Measurements from ENCODE around the gene ARL5B. TPM values are rescaled to one million over a fixed set of nuclear protein-coding genes. Genes with fewer than 3 reads are reported as not detected.

The ARL5B gene
- total and polyA plus RNA-seq, 2 of the 8 experiments (the other 6 are each of a cell fraction or from before 2014, with no cell fraction given): 8.4 to 52.1 TPM

DNA sequence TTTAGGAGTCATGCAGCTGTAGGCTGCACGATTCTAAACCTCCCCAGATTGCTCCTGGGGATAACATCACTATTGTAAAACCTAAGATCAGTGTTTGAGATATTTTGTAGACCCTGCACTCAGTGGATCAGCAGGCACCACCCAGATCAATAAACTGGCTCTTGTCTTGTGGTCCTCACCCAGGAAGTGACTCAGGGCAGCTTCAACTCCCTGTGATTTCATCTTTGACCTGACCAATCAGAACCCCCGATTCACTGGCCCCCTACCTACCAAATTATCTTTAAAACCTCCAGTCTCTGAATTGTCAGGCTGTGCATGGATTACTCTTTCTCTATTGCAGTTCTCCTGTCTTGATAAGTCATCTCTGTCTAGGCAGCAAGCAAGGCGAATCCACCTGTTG lies 25.7 kb downstream of the ARL5B start:
- Histone ChIP-seq H3K79me2 (ENCODE audit: control insufficient read depth in 1 of 2, insufficient read depth in 2 of 2, low read length in 2 of 2) (no peaks in the 10 kb centered on the region), H3K9me3 (ENCODE audit: insufficient read depth in 2 of 2, low read depth in 1 of 2, low read length in 1 of 2) (no peaks in the 10 kb centered on the region), H3K27ac (ENCODE audit: low read depth, low read length) (no peak overlapping the region), H3K18ac (ENCODE audit: extremely low read depth, low read length) (no peak overlapping the region), H2BK12ac (ENCODE audit: low read depth, low read length) (no peak overlapping the region), H4K91ac (replicated peaks; ENCODE audit: insufficient read length, low read length) (no peak overlapping the region), H2BK120ac (replicated peaks; ENCODE audit: low read depth, low read length) (no peak overlapping the region), H2BK15ac (ENCODE audit: low read length) (no peak overlapping the region), H3K4me2 (ENCODE audit: insufficient read depth in 1 of 2, low read depth in 2 of 2, low read length in 2 of 2) (no peak overlapping the region), H3K23me2 (ENCODE audit: low read depth, low read length) (no peaks in the 10 kb centered on the region), H3K14ac (ENCODE audit: insufficient read length) (no peak overlapping the region), H4K8ac (ENCODE audit: extremely low read depth, insufficient read depth, low read length) (no peak overlapping the region), H2AFZ (ENCODE audit: low read length) (no peak overlapping the region), H4K5ac (ENCODE audit: insufficient read length, low read depth, low read length) (no peak overlapping the region), H3K4ac (replicated peaks; ENCODE audit: insufficient read length, low read depth, low read length) (no peak overlapping the region), H3K27me3 (replicated peaks in 1 of 4; ENCODE audit: control insufficient read depth in 3 of 4, extremely low read depth in 1 of 4, insufficient read depth in 3 of 4, low read length in 3 of 4) (no peaks in the 10 kb centered on the region), H3K23ac (ENCODE audit: insufficient read length) (no peak overlapping the region), H2BK20ac (ENCODE audit: low read length) (no peak overlapping the region), H3K4me1 (replicated peaks in 1 of 4; ENCODE audit: control insufficient read depth in 3 of 4, insufficient read depth in 4 of 4, low read length in 3 of 4) (0 out of 7 replicates have a peak, but pooled peaks cover 0 to 2% (median under 1%) of the 10 kb centered on the region in 4 experiments), H3K79me1 (ENCODE audit: low read depth, low read length) (no peaks in the 10 kb centered on the region), H3K4me3 (ENCODE audit: extremely low read depth in 1 of 4, insufficient read depth in 2 of 4, low read depth in 3 of 4, low read length in 4 of 4) (no peak overlapping the region), H2BK5ac (ENCODE audit: low read depth, low read length) (no peak overlapping the region), H4K20me1 (replicated peaks in 1 of 2; ENCODE audit: control insufficient read depth in 1 of 2, insufficient read depth in 2 of 2, low read length in 2 of 2) (peaks cover 0 to 5% of the 10 kb centered on the region in 2 experiments), H2AK5ac (ENCODE audit: low read depth, low read length) (no peak overlapping the region), H3K9ac (replicated peaks in 1 of 4; ENCODE audit: extremely low read depth in 1 of 4, low read depth in 3 of 4, low read length in 3 of 4) (no peak overlapping the region), H3K36me3 (ENCODE audit: control insufficient read depth in 2 of 4, insufficient read depth in 4 of 4, low read length in 3 of 4) (peaks cover 0 to 5% (median 0%) of the 10 kb centered on the region in 4 experiments; a peak in 1 of 8 replicates), H3K56ac (replicated peaks; ENCODE audit: insufficient read length, low read depth, low read length) (no peak overlapping the region)
- CTCF ChIA-PET (ENCODE audit: partially characterized antibody): no interaction called here
- POLR2A ChIA-PET (ENCODE audit: partially characterized antibody): interaction anchor here (1.1 to 2.6 kb wide), 2 partner anchors 17 to 26 kb away, joined by 3 to 6 read pairs; partner anchors contain the start of gene ARL5B
- DNase-seq (ENCODE audit: low read depth in 1 of 2, low spot score in 2 of 2): no peak
- TF ChIP-seq NANOG (IDR thresholded peaks at IDR 0.05; ENCODE audit: insufficient read depth, low read depth, low read length, poor library complexity, severe bottlenecking) (no peak), TAF1 (IDR thresholded peaks at IDR 0.05; ENCODE audit: low read depth, low read length) (no peak), SIN3A (conservative IDR thresholded peaks at IDR 0.05 in 1 of 2, IDR thresholded peaks at IDR 0.05 in 1 of 2; ENCODE audit: low read depth in 1 of 2, low read length in 2 of 2) (no peak), SIX5 (IDR thresholded peaks at IDR 0.05; ENCODE audit: low read depth, low read length) (no peak), SP2 (IDR thresholded peaks at IDR 0.05; ENCODE audit: low read length) (no peak), ASH2L (IDR thresholded peaks at IDR 0.05; ENCODE audit: low read length) (no peak), SP1 (IDR thresholded peaks at IDR 0.05; ENCODE audit: low read depth, low read length) (no peak), TBP (IDR thresholded peaks at IDR 0.05; ENCODE audit: low read depth, low read length) (no peak), POU5F1 (IDR thresholded peaks at IDR 0.05; ENCODE audit: low read depth, low read length) (no peak), KDM4A (IDR thresholded peaks at IDR 0.05; ENCODE audit: low read depth, low read length, severe bottlenecking) (no peak), CREB1 (IDR thresholded peaks at IDR 0.05) (no peak), JUN (IDR thresholded peaks at IDR 0.05; ENCODE audit: low read depth, low read length) (no peak)
- TF ChIP-seq, protein P1, sequence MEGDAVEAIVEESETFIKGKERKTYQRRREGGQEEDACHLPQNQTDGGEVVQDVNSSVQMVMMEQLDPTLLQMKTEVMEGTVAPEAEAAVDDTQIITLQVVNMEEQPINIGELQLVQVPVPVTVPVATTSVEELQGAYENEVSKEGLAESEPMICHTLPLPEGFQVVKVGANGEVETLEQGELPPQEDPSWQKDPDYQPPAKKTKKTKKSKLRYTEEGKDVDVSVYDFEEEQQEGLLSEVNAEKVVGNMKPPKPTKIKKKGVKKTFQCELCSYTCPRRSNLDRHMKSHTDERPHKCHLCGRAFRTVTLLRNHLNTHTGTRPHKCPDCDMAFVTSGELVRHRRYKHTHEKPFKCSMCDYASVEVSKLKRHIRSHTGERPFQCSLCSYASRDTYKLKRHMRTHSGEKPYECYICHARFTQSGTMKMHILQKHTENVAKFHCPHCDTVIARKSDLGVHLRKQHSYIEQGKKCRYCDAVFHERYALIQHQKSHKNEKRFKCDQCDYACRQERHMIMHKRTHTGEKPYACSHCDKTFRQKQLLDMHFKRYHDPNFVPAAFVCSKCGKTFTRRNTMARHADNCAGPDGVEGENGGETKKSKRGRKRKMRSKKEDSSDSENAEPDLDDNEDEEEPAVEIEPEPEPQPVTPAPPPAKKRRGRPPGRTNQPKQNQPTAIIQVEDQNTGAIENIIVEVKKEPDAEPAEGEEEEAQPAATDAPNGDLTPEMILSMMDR (IDR thresholded peaks at IDR 0.05; ENCODE audit: control extremely low read depth in 1 of 3, insufficient read depth in 1 of 3, low read depth in 1 of 3, low read length in 3 of 3): no peak
- FAIRE-seq: no peak
- WGBS, 2 experiments (ENCODE audit: extremely low coverage in 1 of 2, insufficient coverage in 1 of 2, insufficient read length in 1 of 2, insufficient replicate concordance in 2 of 2, low coverage in 1 of 2, low lambda C conversion rate in 2 of 2, missing lambda C conversion rate in 1 of 2): 71% methylated on average over 3 of the region's 3 CpGs; no CpG with 5 or more reads in 1 of the 2 experiments

Data from H1 (cell line).